GM18907 (cell line): ENCODE data around the gene C5orf15.

Experiments
- ATAC-seq: cut with Tn5 transposase; IDR thresholded peaks from one replicate; pipeline ENCODE4 v1.9.1; 2021; ENCODE audit warnings: mild to moderate bottlenecking, moderate library complexity; ENCODE audit not compliant: unreplicated experiment

Gene C5orf15

GRCh38 chr5:133968204-133968980, at the start of gene C5orf15:
Gene C5orf15 (minus strand): TSS chr5:133968625. CDS start chr5:133968584, 41 bp downstream.
- ATAC-seq: peak; percentile 96

GRCh38 chr5:134008266-134008749, 39.9 kb upstream of the C5orf15 start:
- ATAC-seq: no peak

- ATAC-seq: no peak
Measured at GRCh38 chr5:134007581-134008265, 39.3 kb upstream of the C5orf15 start.

- ATAC-seq: no peak
Measured at GRCh38 chr5:134006115-134006514, 37.7 kb upstream of the C5orf15 start.

GRCh38 chr5:134005417-134006061, 37.1 kb upstream of the C5orf15 start:
- no peak for ATAC-seq

GRCh38 chr5:134004626-134005416, 36.4 kb upstream of the C5orf15 start, which contains the start of gene VDAC1:
Gene VDAC1 (minus strand): TSS chr5:134004975. CDS start chr5:133993012, 11,963 bp downstream.
- peak; percentile 77 for ATAC-seq

- peak; percentile 39 for ATAC-seq
Measured at GRCh38 chr5:134003817-134004625, 35.6 kb upstream of the C5orf15 start.

- ATAC-seq: no peak
Measured at GRCh38 chr5:134003064-134003816, 34.8 kb upstream of the C5orf15 start.

GRCh38 chr5:134001938-134002731, 33.7 kb upstream of the C5orf15 start:
- no peak for ATAC-seq

- no peak for ATAC-seq
Measured at GRCh38 chr5:134000696-134001453, 32.5 kb upstream of the C5orf15 start.

- no peak for ATAC-seq
Measured at GRCh38 chr5:134000091-134000511, 31.7 kb upstream of the C5orf15 start.

- ATAC-seq: no peak
Measured at GRCh38 chr5:133998807-133999206, 30.4 kb upstream of the C5orf15 start.

GRCh38 chr5:133998042-133998441, 29.6 kb upstream of the C5orf15 start:
- ATAC-seq: no peak

GRCh38 chr5:133996683-133997252, 28.3 kb upstream of the C5orf15 start:
- ATAC-seq: no peak

- no peak for ATAC-seq
Measured at GRCh38 chr5:133995883-133996563, 27.6 kb upstream of the C5orf15 start.

- no peak for ATAC-seq
Measured at GRCh38 chr5:133995341-133995740, 26.9 kb upstream of the C5orf15 start.

GRCh38 chr5:133994990-133995333, 26.5 kb upstream of the C5orf15 start:
- ATAC-seq: no peak
